ENCODE measurements around the gene RBFOX1.

RBFOX1 gene

DNA sequence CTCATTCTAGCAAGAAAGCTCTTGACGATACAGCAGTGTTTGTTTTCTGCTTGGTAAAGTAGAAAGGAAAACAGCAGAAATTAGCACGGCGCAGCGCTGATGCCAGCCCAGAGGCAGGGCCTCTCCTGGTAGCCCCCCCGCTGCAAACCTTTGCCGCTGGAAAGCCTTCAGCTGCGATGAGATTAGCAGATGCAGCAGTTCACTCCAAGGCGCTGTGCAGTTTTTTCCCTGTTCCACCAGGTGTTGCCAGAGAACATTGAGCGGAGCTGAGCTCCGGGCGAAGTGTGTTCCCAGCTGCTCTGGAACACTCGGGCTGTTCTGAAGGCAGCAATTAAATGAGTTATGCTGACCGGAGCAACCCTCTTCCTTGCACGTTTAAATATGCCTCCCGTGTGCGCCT, 72.5 kb downstream of the RBFOX1 start:
- DNase-seq (ENCODE audit: low spot score): no peak
- TF ChIP-seq, protein P1, sequence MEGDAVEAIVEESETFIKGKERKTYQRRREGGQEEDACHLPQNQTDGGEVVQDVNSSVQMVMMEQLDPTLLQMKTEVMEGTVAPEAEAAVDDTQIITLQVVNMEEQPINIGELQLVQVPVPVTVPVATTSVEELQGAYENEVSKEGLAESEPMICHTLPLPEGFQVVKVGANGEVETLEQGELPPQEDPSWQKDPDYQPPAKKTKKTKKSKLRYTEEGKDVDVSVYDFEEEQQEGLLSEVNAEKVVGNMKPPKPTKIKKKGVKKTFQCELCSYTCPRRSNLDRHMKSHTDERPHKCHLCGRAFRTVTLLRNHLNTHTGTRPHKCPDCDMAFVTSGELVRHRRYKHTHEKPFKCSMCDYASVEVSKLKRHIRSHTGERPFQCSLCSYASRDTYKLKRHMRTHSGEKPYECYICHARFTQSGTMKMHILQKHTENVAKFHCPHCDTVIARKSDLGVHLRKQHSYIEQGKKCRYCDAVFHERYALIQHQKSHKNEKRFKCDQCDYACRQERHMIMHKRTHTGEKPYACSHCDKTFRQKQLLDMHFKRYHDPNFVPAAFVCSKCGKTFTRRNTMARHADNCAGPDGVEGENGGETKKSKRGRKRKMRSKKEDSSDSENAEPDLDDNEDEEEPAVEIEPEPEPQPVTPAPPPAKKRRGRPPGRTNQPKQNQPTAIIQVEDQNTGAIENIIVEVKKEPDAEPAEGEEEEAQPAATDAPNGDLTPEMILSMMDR (IDR thresholded peaks at IDR 0.05; ENCODE audit: extremely low read depth, insufficient read depth, missing control alignments): no peak
- in situ Hi-C loops (cut with MboI; ENCODE audit: low pct_unique_long_range_greater_than_20kb, low sequenced_read_pairs, unreplicated experiment): no loop called here

DNA sequence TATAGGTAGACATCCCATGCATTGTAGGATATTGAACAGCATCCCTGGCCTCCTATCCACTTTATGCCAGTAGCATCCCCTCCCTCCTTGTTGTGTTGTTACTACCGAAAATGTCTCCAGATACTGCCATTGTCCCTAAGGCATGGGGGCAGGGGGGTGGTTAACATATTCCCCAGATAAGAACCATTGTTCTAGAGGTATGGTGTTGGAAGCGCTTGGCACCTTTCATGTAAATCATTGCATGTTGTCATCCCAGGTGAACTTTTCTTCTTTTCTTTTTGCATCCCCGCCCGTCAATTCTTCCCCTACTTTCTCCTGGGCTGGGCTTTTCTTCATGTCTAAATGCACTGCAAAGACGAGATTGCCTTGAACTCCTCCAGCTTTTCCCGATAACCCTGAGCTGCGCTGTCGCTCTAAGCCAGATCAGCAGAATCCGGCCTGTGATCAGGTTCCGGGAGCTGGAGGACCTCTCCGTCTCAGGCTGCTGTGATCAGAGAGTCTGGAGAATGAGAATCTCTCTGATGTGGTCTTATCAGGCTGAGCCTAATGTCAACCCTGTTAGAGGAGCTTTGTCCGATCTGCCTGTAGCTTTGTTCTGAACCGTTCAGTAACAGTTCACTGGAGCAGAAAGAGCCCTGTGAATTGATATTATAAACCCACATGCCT, 76.2 kb downstream of the RBFOX1 start:
- DNase-seq (ENCODE audit: low spot score): no peak
- TF ChIP-seq, protein P1 (IDR thresholded peaks at IDR 0.05; ENCODE audit: extremely low read depth, insufficient read depth, missing control alignments): no peak
- in situ Hi-C loops (cut with MboI; ENCODE audit: low pct_unique_long_range_greater_than_20kb, low sequenced_read_pairs, unreplicated experiment): no loop called here

DNA sequence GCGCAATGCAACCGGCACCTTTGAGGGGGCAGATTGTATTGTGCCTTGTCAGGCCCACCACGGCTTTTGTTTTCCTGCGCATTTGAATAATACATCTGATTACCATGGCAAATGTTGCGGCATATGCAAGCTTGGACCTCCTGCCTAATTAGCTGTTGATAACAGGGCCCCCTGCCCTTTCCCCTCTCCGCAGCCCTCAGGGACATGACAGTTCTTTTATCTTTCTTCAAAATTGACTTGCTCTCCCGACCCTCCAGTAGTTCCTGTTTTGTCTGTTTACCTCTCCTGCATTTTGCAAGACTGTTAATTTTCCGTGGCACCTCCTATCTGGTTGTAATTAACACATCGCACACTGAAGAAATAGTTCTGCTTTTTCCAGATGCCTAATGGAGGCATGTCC, 86.8 kb downstream of the RBFOX1 start:
- in situ Hi-C loops (cut with MboI; ENCODE audit: low pct_unique_long_range_greater_than_20kb, low sequenced_read_pairs, unreplicated experiment): no loop called here
- TF ChIP-seq, protein P1 (IDR thresholded peaks at IDR 0.05; ENCODE audit: extremely low read depth, insufficient read depth, missing control alignments): no peak
- no peak for DNase-seq (ENCODE audit: low spot score)

DNA sequence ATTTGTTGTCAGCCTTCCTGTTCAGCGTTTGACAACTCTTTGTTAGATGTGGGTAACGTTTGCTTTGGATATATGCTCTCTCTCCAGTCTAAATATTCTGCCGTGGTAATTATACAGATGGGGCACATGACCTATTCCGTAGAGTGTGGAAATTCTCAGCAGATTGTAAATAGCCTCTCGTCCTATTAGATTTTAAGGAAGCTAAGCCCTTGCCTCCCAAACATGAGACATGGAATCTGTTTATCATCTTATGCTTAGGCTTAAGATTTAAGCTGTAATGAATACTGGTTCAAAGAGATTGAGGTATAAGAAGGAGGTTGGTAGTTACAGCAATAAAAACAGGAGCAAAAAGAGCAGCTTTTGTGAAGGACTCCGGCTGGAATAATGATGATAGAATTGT, 87.4 kb downstream of the RBFOX1 start:
- TF ChIP-seq, protein P1 (IDR thresholded peaks at IDR 0.05; ENCODE audit: extremely low read depth, insufficient read depth, missing control alignments): no peak
- in situ Hi-C loops (cut with MboI; ENCODE audit: low pct_unique_long_range_greater_than_20kb, low sequenced_read_pairs, unreplicated experiment): no loop called here
- no peak for DNase-seq (ENCODE audit: low spot score)

DNA sequence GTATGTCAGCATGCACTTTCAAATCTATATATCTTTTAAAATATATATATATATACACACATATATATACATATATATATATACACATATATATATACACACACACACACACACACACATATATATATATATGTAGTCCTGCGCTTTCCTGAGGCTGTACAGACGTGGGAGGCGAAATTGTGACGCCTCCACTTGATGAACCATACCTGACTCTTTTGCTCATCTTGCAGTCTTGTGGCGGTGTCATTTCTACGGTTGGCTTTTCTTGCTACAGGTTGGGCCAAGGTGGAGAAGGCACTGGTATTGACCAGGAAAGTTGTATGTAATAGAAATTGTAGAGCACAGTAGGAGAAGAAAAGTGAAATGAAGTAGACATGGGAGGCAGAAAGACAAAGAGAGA, 88.2 kb downstream of the RBFOX1 start:
- TF ChIP-seq, protein P1 (IDR thresholded peaks at IDR 0.05; ENCODE audit: extremely low read depth, insufficient read depth, missing control alignments): no peak
- no peak for DNase-seq (ENCODE audit: low spot score)
- in situ Hi-C loops (cut with MboI; ENCODE audit: low pct_unique_long_range_greater_than_20kb, low sequenced_read_pairs, unreplicated experiment): no loop called here

DNA sequence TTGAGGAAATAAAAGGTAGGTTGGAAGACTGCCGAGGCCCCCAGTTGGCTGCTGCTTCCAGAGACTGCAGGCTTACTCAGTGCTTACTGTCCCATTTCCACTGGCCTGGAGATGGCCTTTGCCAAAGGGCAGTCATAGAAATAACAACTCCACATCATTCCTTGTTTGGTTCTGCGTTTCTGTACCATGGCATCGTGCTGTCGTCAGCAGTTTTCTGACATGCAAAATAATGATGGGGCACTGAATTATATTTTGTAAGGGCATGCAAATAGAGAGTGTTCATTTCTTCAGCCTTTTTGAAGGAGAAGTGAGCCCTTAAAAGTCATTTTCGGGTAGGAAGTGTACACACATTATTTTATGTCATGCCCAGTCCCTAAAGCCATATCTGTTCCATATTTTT, 88.9 kb downstream of the RBFOX1 start:
- TF ChIP-seq, protein P1 (IDR thresholded peaks at IDR 0.05; ENCODE audit: extremely low read depth, insufficient read depth, missing control alignments): no peak
- DNase-seq (ENCODE audit: low spot score): no peak
- in situ Hi-C loops (cut with MboI; ENCODE audit: low pct_unique_long_range_greater_than_20kb, low sequenced_read_pairs, unreplicated experiment): no loop called here
